HG02759 (cell line): Measurements from ENCODE around the gene DIP2B.
"Not testable (repeated sequence)": the region's sequence is repeated elsewhere in the genome, so short reads cannot be mapped to it uniquely, and the experiment has no call there.

Source experiments
- ATAC-seq: cut with Tn5 transposase; IDR thresholded peaks from one replicate; pipeline ENCODE4 v1.9.1; 2021; ENCODE audit warnings: mild to moderate bottlenecking, moderate library complexity; ENCODE audit not compliant: unreplicated experiment

DIP2B gene

DNA sequence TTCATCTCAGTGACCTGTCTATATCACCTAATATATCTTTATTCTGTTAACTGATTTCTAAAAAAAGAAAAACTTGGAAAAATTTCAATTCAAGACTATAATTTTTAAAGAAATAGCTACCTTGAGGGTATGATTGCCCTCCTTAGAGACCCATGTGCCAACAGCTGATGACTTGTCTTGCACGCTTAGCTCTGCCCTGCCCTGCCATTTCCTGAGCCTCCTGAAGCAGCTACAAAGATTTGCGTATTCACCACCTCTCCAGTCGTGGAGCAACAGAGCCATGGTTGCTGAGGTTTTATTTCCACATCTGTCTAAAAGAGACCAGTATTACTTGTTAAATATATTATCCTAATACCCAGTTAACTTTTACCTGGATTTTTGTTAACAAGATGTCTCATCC, 167.4 kb downstream of the DIP2B start:
- ATAC-seq = no peak

DNA sequence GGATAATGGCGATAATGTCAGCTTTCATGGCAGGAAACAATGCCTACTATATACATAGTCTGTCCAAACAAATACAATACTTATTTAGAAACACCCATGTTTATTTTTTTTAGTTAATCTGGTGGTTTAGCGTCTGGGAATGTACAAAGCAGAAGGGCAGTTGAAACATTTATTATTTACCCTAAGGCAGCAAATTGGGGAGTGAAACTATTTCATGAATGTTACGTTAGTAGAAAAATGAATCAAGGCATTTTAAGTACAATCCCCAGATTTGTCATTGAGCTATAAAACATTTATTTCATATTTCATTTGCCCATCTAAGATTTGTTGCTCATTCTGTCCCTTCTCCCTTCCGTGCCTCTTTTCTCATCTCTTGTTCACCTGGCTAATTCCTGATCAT, 172.0 kb downstream of the DIP2B start:
- ATAC-seq = no peak

DNA sequence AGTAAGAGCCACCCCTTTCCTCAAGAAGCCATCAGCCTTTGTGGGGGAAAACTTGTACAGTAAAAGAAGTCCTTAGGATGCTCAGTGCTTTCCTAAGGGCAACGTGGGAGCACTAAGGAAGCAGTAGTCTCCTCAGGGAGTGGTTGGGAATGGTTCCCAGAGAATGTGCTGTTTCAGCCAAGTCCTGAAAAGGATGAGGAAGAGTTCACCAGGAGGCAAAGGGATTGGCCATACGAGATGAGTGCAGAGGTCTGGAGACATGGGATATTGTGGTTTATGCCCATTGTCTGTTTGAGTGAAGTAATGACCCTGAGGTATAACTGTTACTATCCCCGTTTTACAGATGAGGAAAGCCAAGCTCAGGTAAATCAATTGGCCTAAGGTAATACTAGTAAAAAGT, 173.1 kb downstream of the DIP2B start:
- ATAC-seq = no peak

DNA sequence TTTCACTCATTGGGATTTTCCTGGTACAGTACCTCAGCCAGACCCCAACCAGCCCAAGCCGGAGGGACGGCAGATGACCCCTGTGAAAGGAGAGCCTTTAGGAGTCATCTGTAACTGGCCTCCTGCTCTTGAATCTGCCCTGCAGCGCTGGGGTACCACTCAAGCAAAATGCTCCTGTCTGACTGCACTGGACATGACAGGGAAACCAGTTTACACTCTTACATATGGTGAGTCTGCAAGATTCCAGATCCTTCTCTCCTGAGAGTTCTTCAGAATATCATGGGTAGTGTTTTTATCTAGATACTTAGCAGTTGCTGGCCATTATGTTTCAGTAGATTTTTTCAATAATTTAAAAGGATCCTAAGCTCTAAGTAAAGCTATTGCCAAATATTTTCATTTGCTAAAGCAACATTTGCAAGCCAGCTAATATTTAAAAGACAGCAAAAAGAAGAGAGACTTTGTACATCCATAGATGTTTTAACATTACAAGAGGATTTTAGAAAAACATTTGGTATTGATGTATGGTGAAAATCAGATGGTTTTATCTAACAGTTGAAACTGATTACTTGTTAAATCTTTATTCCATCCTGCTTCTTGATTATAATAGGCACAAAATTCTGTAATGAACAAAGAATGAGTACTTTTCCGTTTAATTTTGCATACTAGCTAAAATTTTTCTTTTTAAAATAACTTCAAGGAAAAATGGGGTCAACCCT, 174.0 kb downstream of the DIP2B start:
- no peak for ATAC-seq

DNA sequence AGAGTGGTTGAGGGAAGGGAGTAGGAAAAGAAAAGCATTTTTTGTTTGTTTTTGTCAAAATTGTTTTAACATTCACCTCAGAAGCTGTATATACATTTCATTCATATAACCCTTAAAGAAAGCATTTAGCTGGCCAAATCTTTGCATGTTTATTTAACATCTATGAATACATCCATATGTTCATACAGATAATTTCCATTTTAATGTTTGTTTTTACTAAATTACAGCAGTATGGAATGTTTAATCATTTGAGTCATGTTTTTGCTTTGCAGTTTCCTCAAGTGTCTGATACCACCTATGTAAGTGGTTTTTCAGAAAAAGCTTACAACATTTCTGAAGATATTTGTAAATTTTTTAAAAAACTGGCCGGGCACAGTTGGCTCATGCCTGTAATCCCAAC, 174.8 kb downstream of the DIP2B start:
- ATAC-seq = no peak

DNA sequence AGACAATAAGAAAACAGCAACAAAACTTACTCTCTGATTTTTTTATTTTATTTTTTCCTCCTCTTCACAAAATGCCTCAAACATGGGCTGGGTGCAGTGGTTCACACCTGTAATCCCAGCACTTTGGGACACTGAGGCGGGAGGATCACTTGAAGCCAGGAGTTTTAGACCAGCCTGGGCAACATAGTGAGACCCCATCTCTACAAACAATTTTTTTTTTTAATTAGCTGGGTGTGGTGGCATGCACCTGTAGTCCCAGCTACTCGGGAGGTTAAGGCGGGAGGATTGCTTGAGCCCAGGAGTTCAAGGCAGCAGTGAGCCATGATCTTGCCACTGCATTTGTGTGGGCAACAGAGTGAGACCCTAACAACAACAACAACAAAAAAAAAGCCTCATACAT, 176.3 kb downstream of the DIP2B start:
- ATAC-seq = not testable (repeated sequence)

DNA sequence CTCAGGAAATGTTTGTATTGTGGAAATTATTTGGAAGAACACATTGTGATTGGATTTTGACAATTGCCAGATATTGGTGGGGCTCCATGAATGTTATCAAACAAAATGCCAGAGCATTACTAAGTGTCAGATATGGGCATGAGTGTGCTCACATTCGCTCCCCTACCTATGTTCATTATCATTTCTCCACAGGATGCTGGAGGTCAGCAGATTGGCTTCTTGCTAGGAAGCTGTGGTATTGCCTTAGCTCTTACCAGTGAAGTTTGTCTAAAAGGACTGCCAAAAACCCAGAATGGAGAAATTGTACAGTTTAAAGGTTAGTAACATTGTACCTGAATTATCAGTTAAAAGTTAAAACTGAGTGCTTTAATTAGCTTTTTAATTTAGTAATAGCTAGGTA, 180.9 kb downstream of the DIP2B start:
- no peak for ATAC-seq

DNA sequence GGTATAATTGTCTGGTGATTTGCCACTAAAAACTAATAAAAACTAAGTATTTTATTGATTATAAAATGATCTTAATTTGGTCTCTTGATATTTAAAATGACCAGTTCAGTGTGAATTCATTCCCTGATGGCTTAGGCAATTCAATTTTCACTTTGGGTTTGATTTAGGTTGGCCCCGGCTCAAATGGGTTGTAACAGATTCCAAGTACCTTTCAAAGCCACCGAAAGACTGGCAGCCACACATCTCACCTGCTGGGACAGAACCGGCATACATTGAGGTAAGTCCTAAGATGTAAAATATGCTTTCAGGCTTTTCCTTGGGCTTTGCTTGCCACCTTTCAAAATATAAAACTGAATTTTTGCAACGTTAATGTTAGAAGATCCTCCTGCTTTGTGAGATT, 181.6 kb downstream of the DIP2B start:
- ATAC-seq = no peak

DNA sequence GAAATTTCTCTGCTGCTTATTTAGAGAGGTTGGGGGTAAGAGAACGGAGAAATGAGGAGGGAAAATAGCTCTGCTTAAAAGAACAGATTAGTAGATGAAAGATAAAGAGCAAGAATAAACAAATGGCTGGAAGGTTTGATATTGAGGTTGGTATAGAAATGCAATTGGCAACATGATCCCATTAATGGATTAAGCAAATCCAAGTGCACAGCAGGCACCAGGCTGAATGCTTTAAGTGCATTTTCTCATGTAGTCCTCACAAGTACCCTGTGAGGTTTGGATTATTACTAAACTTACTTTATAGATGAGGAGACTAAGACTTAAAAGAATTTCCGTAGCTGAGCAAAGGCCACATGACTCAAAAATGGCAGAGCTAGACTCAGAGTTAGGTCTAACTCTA, 182.2 kb downstream of the DIP2B start:
- no peak for ATAC-seq

DNA sequence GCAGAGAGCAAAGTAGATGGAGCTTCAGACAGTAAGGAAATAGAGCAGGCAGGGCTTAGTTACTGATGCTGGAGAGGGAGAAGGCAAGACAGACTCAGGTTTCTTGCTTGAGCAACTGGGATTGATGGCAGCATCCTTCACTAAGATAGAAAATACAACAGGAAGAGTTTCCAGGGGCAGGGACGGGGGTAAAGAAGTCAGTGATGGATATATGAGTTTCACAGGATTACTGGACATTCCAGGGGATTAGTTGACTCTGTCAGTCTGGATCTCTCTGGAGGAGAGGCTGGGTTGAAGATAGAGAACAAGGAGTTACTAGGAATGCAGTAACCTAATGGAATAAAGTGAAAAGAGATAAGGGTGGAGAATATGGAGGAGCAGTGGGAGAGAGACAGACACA, 184.7 kb downstream of the DIP2B start:
- ATAC-seq = no peak

DNA sequence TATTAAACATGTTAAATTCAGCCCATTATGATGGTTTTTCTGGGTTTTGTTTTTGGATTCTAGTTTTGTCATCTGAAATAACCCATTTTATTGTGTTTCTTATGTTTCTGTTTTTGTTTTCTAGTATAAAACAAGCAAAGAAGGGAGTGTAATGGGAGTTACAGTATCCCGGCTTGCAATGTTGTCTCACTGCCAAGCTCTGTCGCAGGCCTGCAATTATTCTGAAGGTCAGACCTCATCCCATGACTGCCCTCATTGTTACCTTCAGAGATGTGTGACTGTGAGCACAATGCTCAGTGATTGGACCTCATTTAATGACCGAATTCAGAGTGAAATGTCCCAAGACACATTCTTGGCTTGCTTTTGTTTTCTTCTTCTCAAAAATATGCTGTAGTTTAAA, 186.1 kb downstream of the DIP2B start:
- ATAC-seq = no peak

DNA sequence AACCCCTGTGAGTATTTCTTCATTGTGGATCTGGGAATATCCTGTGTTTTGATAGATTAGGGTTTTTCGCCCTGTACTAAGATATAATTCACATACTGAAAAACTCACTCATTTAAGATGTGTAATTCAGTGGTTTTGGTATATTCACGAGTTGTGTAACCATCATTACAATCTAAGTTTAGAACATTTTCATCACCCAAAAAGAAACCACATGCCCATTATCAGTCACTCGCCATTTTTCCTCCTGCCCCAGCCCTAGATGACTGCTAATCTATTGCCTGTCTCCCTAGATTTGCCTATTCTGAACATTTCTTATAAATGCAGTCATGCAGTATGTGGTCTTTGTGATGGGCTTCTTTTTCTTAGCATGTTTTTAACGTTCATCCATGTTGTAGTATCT, 191.2 kb downstream of the DIP2B start:
- no peak for ATAC-seq

DNA sequence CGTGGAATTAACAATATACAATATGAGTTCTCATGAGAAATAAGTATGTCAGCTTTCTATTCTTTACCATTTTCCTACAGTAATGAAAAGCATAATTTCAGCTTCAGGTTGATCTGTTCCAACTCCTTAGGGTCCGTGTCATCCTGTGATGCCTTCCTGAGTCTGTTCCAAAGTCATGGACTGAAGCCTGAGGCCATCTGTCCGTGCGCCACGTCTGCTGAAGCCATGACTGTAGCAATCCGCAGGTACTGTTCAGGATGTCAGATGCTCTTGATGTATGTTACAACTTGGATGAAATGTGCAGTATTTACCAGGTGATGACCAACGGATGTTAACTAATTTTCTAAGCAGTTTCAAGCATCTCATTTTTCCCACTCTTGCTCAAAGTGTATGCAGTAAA, 192.1 kb downstream of the DIP2B start:
- ATAC-seq = no peak

DNA sequence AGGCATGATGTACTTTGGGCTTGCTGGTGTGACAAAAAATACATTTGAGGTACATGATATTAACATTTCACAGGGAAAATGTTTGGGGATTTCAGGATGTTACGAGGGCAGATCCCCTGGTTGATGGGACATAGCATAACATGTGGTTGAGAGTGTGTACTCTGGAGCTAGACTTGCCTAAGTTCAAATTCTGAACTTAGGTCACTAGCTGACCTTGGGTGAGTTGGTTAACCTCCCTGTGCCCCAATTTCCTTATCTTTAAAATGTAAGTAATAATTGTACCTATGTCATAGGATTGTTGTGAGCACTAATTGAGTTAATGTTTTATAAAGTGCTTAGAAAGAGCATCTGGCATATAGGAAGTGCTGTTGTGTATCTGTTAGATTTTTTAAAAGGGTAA, 194.4 kb downstream of the DIP2B start:
- no peak for ATAC-seq

DNA sequence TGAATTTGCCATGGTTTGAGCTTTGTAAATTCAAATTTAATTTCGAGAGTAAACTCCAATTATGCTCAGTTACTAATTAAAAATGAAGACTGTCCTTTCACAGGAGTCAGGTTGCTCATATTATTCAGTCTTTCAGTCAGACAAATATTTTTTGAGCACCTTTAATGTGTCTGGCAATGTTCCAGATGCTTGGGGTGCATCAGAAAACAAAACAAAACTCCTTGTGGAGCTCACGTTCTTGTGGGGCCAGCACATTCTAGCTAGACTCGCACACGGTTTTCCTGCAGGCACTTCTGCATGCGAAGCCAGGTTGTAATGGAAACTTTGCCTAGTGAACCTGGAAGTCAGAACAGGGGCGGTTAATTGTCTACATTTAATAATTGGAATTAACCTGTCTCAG, 195.2 kb downstream of the DIP2B start:
- ATAC-seq = no peak

DNA sequence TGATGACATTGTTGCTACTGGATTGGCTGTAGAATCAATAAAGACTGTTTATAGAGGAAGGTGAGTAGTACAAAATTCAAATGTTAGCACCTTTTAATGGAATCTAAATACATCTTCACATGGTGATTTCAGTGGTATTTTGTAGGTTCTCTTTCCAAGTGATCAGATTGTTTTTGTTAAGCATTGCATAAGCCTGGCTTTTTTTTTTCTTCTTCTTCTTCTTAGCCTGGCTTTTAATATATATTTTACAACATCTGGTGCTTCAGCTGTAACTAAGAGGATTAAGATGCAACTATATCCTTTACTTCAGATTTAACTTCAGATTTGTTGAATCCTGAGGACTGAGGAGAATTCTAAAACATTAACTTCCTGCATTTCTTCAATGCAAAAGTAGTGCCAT, 201.8 kb downstream of the DIP2B start:
- no peak for ATAC-seq

DNA sequence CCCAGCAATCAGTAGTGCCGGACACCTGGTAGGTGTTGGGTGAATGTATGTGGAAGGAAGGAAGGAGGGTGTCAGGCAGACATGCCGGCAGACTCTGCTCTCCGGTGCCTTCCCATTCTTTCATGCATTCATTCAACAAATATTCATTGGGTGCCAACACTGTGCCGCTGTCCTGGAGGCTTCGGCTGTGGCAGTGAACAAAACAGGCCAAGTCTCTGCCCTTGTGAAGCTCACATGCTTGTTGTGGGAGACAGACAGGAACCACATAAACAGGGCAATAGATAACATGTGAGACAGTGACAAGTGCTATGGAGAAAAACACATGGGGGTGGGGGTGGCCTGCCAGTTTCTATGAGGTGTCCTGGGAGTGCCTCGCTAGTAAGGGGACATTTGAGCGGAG, 202.6 kb downstream of the DIP2B start:
- no peak for ATAC-seq

DNA sequence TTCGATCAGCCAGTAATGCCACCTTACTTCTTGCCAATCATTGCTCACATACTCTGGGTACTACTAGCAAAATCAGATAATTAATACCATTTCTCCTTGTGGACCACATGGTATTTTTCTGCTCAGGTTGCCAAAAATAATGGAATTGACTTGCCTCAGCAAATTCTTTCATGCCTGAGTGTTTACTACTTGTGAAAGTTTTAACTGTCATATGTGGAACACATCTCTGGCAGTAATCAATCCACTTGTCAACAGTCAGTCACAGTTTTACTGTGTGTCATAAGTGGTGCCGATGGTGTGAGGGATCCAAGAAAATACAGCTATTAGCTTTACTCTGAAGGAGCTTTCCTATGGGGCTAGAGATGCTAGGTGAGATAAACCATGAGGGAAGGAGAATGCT, 203.8 kb downstream of the DIP2B start:
- ATAC-seq = no peak

DNA sequence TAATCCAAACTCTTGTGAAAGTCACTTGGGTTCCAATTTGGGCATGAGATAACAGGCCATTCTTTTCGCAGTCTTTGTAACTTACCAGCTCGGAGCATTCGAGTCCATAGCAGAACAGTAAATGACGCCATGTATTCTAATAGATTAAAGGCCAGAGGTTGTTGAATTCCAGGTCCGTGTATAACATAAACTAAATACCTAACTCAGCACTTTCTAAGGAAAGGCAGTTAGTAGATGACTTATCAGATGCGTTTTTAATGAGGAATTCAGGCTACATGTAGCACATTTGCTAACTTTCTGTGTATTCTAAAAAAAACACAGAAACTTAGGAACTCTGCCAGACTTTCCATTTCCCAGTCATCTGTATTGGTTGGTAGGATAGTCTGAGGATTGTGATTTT, 206.3 kb downstream of the DIP2B start:
- ATAC-seq = no peak

DNA sequence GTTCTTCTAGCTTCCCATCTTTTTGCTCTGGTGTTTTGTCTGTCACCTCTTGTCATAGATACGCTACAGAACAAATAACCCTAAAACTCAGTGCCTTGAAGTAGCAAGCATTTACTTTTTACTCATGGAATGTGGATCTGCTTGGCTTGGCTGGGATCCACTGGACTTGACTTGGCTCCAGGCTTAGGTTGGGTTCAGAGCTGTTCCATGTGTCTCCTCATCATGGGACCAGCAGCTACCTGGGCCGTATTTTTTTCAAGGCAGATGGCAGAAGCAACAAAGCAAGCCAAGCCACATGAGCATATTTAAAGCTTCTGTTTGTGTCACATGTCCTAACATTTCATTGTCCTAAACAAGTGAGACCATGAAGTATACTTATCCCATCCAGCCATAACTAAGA, 210.4 kb downstream of the DIP2B start:
- ATAC-seq = no peak

DNA sequence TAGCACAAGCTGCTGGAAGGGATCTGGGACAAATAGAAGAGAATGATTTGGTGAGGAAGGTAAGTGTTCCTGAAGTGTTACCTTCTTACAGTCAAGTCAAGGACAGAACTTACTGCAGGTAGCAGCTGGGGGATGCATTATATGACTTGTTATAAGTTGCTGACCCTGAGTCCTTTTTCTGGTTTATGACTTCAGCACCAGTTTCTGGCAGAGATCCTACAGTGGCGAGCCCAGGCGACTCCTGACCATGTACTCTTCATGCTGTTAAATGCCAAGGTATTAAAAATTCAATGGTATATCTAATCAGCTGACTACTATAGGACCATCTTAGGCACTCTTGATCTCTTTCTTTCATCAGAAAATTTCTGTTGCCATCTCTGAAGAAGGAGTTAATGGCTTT, 214.0 kb downstream of the DIP2B start:
- no peak for ATAC-seq

DNA sequence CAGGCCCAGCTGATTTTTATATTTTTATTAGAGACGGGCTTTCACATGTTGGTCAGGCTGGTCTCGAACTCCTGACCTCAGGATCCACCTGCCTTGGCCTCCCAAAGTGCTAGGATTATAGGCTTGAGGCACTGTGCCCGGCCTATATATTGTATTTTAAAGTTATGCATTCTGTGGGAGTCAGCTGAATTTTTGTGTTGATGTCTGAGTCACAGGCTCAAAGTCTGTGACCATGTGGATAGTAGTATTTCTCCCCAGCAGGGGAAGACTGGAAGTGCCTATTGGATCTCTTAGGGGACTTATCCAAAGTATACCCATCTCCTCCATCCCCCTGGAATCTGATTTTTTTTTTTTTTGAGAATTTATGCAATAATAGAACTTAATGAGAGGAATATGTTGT, 215.3 kb downstream of the DIP2B start:
- no peak for ATAC-seq

DNA sequence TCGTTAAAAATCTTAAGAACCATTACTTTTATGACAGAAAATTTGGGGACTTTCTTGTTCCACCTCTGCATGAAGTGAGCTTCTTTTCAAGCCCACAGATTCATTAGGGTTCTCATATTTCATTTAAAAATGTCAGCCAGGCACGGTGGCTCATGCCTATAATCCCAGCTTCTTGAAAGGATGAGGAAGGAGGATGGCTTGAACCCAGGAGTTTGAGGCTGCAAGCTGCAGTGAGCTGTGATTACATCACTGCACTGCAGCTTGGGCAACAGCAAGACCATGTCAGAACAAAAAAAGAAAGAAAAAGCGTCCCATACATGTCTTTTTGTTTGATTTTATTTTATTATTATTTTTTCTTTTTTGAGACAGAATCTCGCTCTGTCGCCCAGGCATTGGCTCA, 215.7 kb downstream of the DIP2B start:
- ATAC-seq = no peak

DNA sequence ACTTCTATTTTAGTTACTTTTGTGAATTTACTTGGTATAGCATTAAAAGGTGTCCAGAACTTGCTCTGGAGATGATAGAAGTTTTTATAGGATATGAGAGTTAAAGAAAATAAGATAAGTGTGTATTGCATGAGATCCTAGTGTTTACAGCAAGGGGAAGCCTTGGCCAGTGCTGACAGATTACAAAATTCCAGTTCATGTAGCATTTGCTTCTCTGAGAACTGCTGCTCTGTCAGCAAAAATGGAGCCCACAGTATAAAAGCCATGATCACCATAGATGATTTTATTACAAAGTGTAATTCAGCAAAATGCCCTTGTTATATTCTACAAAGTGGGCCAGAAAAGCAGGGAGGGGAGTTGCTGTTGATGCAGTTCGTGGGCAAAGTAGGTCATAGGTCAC, 219.1 kb downstream of the DIP2B start:
- no peak for ATAC-seq
